GM21447 (cell line): Measurements from ENCODE around the gene LENG9.

Experiments
- ATAC-seq: cut with Tn5 transposase; IDR thresholded peaks from one replicate; pipeline ENCODE4 v1.9.1; 2021; ENCODE audit not compliant: unreplicated experiment

The LENG9 gene

DNA sequence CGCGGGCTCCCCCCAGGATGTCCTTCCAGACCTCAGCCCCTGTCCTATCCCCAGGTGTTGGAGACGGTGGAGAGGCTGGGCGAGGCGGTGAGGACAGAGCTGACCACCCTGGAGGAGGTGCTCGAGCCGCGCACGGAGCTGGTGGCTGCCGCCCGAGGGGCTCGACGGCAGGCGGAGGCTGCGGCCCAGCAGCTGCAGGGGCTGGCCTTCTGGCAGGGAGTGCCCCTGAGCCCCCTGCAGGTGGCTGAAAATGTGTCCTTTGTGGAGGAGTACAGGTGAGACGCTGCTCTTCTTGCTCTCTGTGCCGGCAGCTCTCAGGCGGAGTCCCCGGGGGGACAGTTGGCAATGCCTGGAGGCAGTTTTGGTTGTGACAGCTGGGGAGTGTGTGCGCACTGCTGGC is 41.4 kb downstream of the LENG9 start:
- no peak for ATAC-seq

DNA sequence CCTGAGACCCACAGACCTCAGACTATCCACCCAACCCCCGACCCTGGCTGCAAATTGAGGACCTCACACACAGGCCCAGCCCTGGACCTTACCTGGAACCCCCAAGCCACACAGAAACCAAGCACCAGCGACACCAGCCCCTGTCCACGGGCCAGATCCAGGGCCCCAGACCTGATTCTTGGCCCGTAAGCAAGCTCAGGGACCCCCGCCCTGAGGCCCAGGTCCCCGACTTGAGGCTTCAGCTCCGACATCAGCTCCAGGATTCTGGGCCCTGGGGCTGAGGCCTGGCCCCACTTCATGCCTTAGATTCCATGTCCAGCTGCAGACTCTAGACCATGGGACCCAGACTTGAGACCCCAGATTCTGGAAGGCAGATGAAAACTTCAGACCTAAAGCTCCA is 42.1 kb downstream of the LENG9 start:
- no peak for ATAC-seq

DNA sequence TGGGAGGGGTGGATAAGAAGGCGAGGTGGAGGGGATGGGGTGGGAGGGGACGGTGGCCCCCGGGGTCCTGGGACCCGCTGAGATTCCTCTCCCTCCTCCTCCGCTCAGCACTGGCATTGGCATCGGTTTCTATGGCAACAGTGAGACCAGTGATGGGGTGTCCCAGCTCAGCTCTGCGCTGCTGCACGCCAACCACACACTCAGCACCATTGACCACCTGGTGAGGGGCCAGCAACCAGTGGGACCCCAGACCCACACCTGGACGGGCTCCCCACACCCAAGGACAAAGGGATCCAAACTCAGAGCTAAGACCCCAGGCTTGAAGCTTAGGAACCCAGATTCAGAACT is 42.4 kb downstream of the LENG9 start:
- no peak for ATAC-seq

DNA sequence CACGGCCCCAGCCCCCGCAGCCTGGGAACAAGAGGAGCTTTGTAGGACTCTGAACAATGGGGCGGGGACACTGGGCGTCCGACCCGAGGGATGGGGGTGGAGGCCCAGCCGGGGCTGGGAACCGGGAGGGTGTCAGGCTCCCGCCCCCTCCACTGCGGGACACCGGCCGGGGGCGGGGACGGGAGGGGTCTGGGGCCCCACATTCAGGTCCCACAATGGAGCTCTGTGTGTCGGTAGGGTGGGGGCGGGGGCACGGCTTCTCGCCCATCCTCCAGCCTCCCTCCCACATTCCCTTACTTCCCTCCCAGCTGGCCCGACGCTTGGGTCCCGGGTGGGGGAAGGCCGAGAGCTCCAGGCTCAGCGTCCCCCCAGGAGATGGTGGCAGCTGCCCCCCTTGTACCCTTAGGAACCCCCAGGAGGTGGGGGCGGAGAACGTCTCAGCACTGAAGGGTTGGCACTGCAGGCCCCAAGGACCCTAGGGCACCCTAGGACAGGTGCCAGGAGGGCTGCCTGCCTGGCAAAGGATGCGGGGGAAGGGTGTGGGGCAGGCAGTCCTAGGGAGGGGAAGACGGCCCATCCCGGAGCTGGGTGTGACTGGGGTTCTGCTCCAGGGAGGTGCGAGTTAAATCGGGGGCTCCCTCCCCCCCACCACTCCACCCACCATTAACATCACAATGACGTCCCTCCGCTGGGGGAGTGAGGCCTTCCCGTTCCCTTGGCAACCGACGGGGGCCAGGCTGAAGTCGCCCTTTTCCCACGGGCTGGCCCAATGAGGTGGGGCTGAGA is 43.0 kb downstream of the LENG9 start:
- ATAC-seq = no peak

DNA sequence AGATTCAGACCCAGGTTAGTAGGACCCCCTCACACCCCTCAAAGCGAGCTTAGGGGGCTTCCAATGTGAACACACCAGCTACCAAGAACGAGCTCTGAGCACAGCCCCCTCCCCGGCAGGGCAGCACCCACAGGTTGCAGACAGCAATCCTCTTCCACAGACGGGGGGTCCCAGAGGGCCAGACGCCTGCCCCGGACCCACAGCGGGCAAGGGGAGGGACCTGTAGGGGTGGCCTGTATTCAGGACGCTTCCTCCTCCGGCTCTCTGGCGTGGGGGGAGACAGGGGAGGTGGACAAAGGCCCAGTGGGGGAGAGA is 43.6 kb downstream of the LENG9 start:
- ATAC-seq = no peak

DNA sequence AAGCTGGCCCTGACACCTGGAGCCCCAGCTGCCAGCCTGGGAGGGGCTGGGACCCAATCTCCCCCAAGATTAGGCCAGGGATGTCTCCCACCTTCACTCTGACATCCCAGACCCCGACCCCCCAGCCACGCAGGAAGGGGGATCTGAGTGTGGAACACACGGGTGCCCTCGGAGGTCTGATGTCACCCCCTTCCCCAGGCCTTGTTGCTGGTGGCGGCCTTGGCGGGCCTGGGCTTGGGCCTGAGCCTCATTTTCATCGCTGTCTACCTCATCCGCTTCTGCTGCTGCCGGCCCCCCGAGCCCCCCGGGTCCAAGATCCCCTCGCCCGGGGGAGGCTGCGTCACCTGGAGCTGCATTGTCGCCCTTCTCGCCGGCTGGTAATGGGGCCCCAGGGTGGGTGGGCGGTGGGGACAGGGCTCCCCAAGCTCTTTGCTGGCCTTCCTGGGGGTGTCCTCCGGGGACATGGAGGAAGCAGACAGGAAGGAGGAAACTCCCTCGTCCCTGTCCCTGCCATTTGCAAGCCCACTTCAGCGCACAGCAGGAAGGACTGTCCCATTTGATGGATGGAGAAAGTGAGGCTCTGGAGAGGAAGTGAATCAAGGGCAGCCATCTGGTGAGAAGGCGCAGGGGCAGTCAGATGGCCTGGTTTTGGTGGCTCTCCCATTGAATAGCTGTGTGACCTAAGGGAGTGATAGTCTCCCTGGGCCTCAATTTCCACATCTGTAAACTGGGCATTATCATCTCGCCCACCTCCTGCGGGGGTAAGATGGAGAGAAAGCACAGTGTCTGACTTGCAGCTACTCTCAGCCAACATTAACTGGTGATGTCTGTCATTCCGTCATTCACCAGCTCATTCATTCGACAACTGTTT is 44.4 kb downstream of the LENG9 start:
- ATAC-seq = no peak

DNA sequence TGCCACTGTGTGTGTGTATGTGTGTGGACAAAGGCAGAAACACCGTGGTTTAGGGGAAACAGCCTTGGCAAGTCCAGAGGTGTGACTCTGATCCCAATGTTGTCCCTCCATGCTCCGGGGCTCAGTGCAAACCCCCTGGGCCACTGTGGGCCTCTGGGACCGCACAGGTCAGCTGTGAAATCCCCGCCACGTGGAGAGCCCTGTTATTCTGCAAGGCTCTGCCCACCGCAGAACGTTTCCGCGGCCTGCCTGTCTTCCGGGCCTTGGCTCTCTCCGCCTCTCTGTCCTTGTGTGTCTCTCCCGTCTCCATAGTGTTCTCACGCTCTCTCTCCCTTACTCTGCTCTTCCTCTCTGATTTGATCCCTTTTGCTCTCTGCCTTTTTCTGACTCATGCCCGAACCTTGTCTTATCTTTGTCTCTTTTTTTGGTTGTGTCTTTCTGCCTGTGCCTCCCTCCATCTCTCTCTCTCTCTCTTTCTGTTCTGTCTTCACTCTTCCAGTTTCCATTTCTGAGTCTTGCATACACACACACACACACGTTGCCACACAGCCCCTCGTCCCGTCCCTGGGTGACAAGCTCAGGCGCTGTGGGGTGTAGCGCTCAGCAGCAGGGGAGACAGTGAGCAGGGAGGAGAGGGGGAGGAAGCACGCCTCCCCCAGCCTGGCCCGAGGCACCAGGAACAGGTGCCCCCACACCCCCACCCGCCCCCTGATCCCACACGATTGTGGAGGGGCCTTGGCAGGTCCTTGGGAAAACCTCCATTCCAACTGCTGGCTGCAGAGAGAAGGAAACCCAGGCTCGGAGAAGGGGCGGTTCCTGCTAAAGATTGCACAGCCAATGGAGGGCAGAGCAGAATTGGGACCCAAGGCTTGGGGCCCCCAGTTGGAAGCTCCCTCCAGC is 45.3 kb downstream of the LENG9 start:
- no peak for ATAC-seq

DNA sequence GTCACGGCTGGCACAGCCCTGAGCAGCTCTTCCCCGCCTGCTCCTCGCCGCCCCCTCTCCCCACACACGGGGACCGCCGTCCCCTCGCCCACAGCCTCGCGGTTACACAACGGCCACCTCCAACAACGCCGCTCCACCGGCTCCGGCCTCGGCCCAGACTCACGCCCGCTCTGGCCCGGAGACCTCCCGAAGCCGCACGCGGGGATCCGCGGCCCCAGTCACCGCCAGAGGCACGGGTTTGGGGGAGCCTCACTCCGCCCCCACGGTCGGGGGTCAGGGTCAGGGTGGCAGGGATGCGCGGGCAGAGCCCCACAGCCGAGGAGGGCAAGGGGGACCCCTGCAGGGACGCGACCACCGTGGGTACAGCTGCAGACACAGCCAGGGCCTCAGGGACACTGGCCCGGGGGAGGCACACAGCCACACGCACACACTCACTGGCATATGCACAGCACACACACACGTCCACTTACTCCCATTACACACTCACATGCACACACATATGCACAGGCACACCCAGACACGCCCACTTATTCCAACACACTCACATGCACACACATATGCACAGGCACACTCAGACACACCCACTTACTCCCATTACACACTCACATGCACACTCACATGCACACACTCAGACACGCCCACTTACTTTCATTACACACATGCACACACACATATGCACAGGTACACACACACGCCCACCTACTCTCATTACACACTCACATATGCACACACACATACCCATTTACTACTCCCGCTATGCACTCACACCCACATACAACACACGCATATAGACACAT is 46.7 kb downstream of the LENG9 start:
- no peak for ATAC-seq

DNA sequence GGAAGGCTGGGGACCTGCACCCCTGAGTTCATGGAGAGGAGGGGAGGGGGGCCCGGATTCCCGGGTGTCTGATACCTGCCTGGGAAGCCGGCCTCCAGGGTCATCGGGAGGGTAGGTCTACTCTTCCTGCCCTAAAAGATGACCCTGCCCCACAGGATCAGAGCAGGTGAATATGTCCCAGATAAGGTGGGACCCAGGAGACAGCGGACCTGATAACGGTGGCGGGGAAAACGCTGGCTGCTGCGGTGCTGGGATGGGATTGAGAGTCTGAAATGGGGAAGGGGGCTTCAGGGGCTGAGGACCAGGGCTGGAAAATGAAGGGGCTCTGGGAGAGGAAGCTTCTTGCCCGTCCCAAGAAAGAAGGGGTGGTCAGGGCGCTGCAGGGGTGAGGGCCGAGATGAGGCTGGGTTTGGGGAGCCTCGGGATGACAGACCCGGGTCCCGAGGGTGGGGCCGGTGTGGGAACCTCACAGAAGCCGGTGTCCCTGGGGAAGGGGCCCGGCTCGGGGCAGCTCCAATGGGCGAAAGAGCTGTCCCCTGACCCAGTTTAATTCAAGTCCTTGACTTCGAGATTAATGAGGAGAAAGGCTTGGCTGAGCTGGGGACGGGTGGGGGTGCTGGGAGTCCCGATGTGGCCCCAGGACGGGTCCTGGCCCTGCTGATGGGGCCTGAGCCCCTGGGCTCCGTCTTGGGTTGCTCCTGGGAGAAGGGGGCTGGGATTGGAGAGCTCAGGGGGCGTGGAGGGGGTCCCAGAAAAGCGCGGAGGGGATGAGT is 47.5 kb downstream of the LENG9 start:
- no peak for ATAC-seq

DNA sequence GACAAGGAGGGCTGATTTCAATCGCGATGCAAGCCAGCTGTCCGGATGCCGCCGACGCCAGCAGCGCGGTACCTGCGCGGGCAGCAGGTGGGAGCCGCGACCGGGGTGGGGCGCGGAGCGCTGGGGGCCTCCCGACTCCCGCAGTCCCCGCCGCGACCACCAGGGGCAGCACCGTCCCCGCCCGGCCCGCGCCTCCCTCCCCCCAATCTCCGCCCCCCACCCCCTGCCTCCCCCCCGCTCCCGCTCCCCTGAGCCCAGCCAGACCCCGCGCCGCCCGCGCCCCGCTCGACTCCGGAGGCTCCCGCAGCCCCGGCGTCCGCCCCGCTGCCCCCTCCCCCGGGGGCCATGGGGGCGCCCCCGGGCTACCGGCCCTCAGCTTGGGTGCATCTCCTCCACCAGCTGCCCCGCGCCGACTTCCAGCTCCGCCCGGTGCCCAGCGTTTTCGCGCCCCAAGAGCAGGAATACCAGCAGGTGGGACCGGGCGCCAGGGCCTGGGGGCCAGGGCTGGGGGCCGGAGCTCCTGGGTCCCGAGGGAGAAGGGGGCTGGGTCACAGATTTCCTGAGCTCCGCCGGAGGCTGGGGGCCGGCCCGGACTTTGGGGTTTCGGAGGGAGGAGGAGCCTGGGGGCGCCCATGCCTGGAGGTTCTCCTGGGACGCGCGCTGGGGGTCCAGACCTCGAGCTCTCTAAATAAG is 48.2 kb downstream of the LENG9 start, which contains the start of gene TTYH1:
TSS of gene TTYH1 (plus strand) at position 257 of the 693 bp plus-strand sequence. CDS start at position 346, 89 bp downstream.
- ATAC-seq = no peak

DNA sequence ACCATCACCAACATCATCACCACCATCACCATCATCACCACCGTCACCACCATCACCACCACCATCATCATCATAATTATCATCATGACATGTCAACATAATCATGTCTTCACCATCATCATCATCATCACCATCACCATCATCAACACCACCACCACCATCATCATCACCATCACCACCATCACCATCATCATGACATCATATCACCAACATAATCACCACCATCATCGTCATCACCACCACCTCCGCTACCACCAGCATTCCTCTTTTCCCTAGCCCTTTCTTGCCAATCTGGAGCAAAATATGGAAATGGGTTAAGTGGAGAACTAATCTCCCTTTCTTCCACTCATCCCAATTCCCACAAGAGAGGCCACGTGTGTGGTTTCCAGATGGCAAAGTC is 49.4 kb downstream of the LENG9 start:
- no peak for ATAC-seq

DNA sequence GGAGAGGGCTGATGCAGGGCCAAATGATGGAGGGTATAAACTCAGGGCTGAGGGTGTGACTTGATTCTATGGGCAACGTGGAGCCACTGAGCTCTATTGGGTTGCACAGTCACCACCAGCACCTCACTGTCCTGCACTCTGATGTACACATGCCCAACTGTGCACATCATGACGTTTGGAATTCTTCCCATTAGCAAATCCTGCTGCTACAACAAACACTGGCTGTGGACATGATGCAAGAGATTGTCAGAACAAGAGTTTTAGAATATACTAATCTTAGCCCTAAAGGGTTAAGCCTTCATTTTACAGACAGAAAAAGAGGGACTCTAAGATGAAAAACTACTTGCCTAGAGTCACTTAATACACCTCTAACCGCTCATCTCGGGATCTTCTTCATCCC is 50.7 kb downstream of the LENG9 start:
- ATAC-seq = no peak
